Neural cell (in vitro differentiated cells): ENCODE measurements around the gene GPX6. TPM values are rescaled to one million over a fixed set of nuclear protein-coding genes. Genes with fewer than 3 reads are reported as not detected.
A peak's percentile ranks its signal among the peaks of the same experiment; 100 is the strongest.

Source experiments
- H2AFZ ChIP-seq: fragments of 200-600, 300-800 bp; sonication (generic), shearing (Covaris generic); 2 replicates; pipeline ENCODE4 v1.6.0; 2014; ENCODE audit warnings: low read depth, mild to moderate bottlenecking, antibody characterized with exemption, low read length, moderate library complexity
- H3F3A ChIP-seq: fragments of 200-600 bp; shearing (Covaris generic); 2 replicates; pipeline ENCODE4 v1.6.1; 2016; ENCODE audit warnings: mild to moderate bottlenecking, moderate library complexity, mixed read lengths, antibody characterized with exemption, low read length; ENCODE audit not compliant: insufficient read depth, poor library complexity, severe bottlenecking
- H3K27ac ChIP-seq: fragments of 200-600, 300-800 bp; sonication (generic), shearing (Covaris generic); 2 replicates; pipeline ENCODE4 v1.5.1; 2014; ENCODE audit warnings: mild to moderate bottlenecking, low read length, moderate library complexity
- H3K27me3 ChIP-seq: fragments of 300-800, 200-600 bp; sonication (generic), shearing (Covaris generic); 2 replicates; pipeline ENCODE4 v1.6.0; 2014; ENCODE audit warnings: mild to moderate bottlenecking, low read depth, low read length, moderate library complexity; ENCODE audit not compliant: insufficient read depth
- H3K36me3 ChIP-seq: fragments of 300-800, 200-600 bp; sonication (generic), shearing (Covaris generic); 2 replicates; pipeline ENCODE4 v1.5.1; 2014; ENCODE audit warnings: mild to moderate bottlenecking, antibody characterized with exemption, low read length, moderate library complexity; ENCODE audit not compliant: insufficient read depth
- H3K4me2 ChIP-seq: fragments of 300-800, 200-600 bp; sonication (generic), shearing (Covaris generic); 2 replicates; pipeline ENCODE4 v1.6.0; 2014; ENCODE audit warnings: mild to moderate bottlenecking, low read length
- H3K4me3 ChIP-seq: fragments of 300-800, 200-600 bp; sonication (generic), shearing (Covaris generic); 2 replicates; pipeline ENCODE4 v1.5.1; 2014; ENCODE audit warnings: mild to moderate bottlenecking, low read length, moderate library complexity
- H3K79me2 ChIP-seq: fragments of 200-600 bp; shearing (Covaris generic); replicated peaks from 2 replicates; pipeline ENCODE4 v1.6.0; 2014; ENCODE audit warnings: mild to moderate bottlenecking, low read length, moderate library complexity; ENCODE audit not compliant: insufficient read depth
- H3K9ac ChIP-seq: fragments of 300-800, 200-600 bp; sonication (generic), shearing (Covaris generic); 2 replicates; pipeline ENCODE4 v1.6.1; 2016; ENCODE audit warnings: mild to moderate bottlenecking, low read length, mixed read lengths
- H3K9me2 ChIP-seq: fragments of 200-600 bp; shearing (Covaris generic); 2 replicates; pipeline ENCODE4 v1.6.1; 2016; ENCODE audit warnings: mild to moderate bottlenecking, low read length, mixed read lengths; ENCODE audit not compliant: insufficient read depth
- H3K9me3 ChIP-seq: fragments of 200-600, 300-800 bp; sonication (generic), shearing (Covaris generic); 2 replicates; pipeline ENCODE4 v1.6.1; 2016; ENCODE audit warnings: mild to moderate bottlenecking, mixed run types, low read length, moderate library complexity, mixed read lengths
- H4K20me1 ChIP-seq: fragments of 200-600 bp; shearing (Covaris generic); 2 replicates; pipeline ENCODE4 v1.6.1; 2016; ENCODE audit warnings: mild to moderate bottlenecking, mixed run types; ENCODE audit not compliant: insufficient read depth
- CTCF ChIP-seq: fragments of 450-650 bp; IDR thresholded peaks from 2 replicates; pipeline ENCODE4 v1.5.1; 2014; ENCODE audit warnings: antibody characterized with exemption, mild to moderate bottlenecking, moderate library complexity; ENCODE audit not compliant: poor library complexity, severe bottlenecking
- EP300 ChIP-seq: fragments of 450-650 bp; conservative IDR thresholded peaks from 2 replicates; pipeline ENCODE4 v1.6.1; 2014; ENCODE audit warnings: antibody characterized with exemption, mild to moderate bottlenecking, moderate library complexity; ENCODE audit not compliant: poor library complexity, severe bottlenecking
- EZH2 ChIP-seq: fragments of 200-600, 300-800 bp; shearing (Covaris generic), sonication (generic); IDR thresholded peaks from 2 replicates; pipeline ENCODE4 v1.6.1; 2014; ENCODE audit warnings: antibody characterized with exemption, low read length, borderline replicate concordance, mild to moderate bottlenecking; ENCODE audit not compliant: insufficient read depth, poor library complexity, severe bottlenecking
- MXI1 ChIP-seq: fragments of 450-650 bp; conservative IDR thresholded peaks from 2 replicates; pipeline ENCODE4 v1.6.1; 2014; ENCODE audit warnings: antibody characterized with exemption, mild to moderate bottlenecking; ENCODE audit not compliant: poor library complexity, severe bottlenecking
- POLR2AphosphoS5 ChIP-seq: IDR thresholded peaks from 2 replicates; pipeline ENCODE4 v1.6.1; 2012
- RAD21 ChIP-seq: fragments of 450-650 bp; conservative IDR thresholded peaks from 2 replicates; pipeline ENCODE4 v1.6.1; 2014; ENCODE audit warnings: antibody characterized with exemption, mild to moderate bottlenecking, moderate library complexity
- REST ChIP-seq: IDR thresholded peaks from 2 replicates; pipeline ENCODE4 v1.6.1; 2012; ENCODE audit warnings: borderline replicate concordance
- SMC3 ChIP-seq: fragments of 450-650 bp; conservative IDR thresholded peaks from 2 replicates; pipeline ENCODE4 v1.6.1; 2014; ENCODE audit warnings: antibody characterized with exemption, mild to moderate bottlenecking, moderate library complexity; ENCODE audit not compliant: poor library complexity
- TAF1 ChIP-seq: IDR thresholded peaks from 2 replicates; pipeline ENCODE4 v1.6.1; 2012; ENCODE audit warnings: low read depth
- polyA plus RNA-seq: library from polyadenylated mRNA; depleted of rRNA; stranded (reverse); fragments of >200 nt; gene quantifications from 2 replicates; pipeline ENCODE4 v1.2.3, GENCODE V29; 2014

Gene GPX6
- polyA plus RNA-seq, 1 donor from 2014 or later = not detected

GRCh38 chr6:28558629-28559028 lies 43.0 kb upstream of the GPX6 start:
- H3K36me3 ChIP-seq = no peaks in the 10 kb centered on the region
- H3K27ac ChIP-seq = no peak overlapping the region
- H3K79me2 ChIP-seq = no peaks in the 10 kb centered on the region
- H3K9me2 ChIP-seq = no peaks in the 10 kb centered on the region
- no peak overlapping the region for H3K4me3 ChIP-seq
- H3K9me3 ChIP-seq = no peaks in the 10 kb centered on the region
- H2AFZ ChIP-seq = no peak overlapping the region
- no peak overlapping the region for H3K9ac ChIP-seq
- H3F3A ChIP-seq = no peaks in the 10 kb centered on the region
- no peak overlapping the region for H3K4me2 ChIP-seq
- no peaks in the 10 kb centered on the region for H3K27me3 ChIP-seq
- TF ChIP-seq CTCF = no peak
- no peak for TF ChIP-seq SMC3
- no peak for TF ChIP-seq RAD21
- no peak for TF ChIP-seq MXI1
- no peak for TF ChIP-seq EZH2
- TF ChIP-seq POLR2AphosphoS5 = no peak
- H4K20me1 ChIP-seq = no peaks in the 10 kb centered on the region

GRCh38 chr6:28555136-28555535 lies 39.5 kb upstream of the GPX6 start:
- Histone ChIP-seq H3F3A (no peaks in the 10 kb centered on the region), H3K9ac (no peak overlapping the region), H3K36me3 (no peaks in the 10 kb centered on the region), H3K4me2 (no peak overlapping the region), H3K27ac (no peak overlapping the region), H3K79me2 (no peaks in the 10 kb centered on the region), H3K27me3 (no peaks in the 10 kb centered on the region), H3K9me3 (no peaks in the 10 kb centered on the region), H3K9me2 (no peaks in the 10 kb centered on the region), H2AFZ (no peak overlapping the region), H4K20me1 (no peaks in the 10 kb centered on the region), H3K4me3 (no peak overlapping the region)
- no peak for TF ChIP-seq EZH2

DNA sequence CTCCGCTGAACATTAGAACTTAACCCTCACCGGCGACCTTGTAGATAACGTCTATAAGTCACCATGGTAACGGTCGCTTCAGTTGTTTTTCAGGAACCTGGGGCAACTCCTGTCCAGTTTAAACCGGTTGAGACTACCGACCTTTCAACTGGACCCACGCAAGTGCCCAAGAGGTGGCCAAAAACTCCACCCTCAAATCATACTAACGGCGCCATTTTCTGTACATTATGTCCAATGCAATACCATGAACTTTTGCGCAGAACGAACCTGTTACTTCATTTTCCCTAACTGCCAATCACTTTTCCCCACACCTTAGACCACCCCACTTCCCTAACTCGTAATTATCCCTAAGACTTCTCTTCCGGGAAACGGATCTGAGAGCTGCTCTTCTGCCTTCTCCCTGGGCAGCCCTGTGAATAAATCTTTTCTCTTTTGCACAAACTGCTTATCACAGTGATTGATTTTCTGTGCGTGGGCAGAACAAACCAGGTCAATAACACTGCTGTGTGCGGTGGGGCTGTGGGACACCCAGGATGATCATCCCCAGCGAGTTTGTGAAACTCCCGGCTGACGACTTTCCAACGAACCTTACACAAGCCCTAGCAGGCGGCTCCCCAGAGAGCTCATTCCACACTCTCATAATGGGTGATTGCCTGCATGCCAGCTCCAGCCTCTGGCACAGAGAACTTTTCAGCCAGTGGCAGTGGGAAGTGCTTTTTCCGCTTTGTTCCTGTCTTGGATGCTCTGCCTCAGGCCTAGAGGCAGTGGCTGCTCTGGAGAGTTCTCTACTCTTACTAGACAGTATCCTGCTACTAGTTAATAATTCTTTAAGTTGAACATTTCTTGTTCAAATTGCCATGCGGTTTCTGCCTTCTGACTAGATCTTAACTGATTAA lies 38.6 kb upstream of the GPX6 start:
- H4K20me1 ChIP-seq = no peaks in the 10 kb centered on the region
- H3F3A ChIP-seq = no peaks in the 10 kb centered on the region
- no peak overlapping the region for H3K27ac ChIP-seq
- no peaks in the 10 kb centered on the region for H3K9me2 ChIP-seq
- H3K4me3 ChIP-seq = peak overlapping the region; percentile 26
- no peaks in the 10 kb centered on the region for H3K9me3 ChIP-seq
- no peak for TF ChIP-seq TAF1
- no peaks in the 10 kb centered on the region for H3K27me3 ChIP-seq
- H3K9ac ChIP-seq = no peak overlapping the region
- H2AFZ ChIP-seq = no peak overlapping the region
- H3K4me2 ChIP-seq = no peak overlapping the region
- H3K79me2 ChIP-seq = no peaks in the 10 kb centered on the region
- H3K36me3 ChIP-seq = no peaks in the 10 kb centered on the region

- Histone ChIP-seq H3K36me3 (no peaks in the 10 kb centered on the region), H3K27me3 (no peaks in the 10 kb centered on the region), H3K79me2 (no peaks in the 10 kb centered on the region), H4K20me1 (no peaks in the 10 kb centered on the region), H3K4me3 (peak overlapping the region; percentile 26), H2AFZ (no peak overlapping the region), H3F3A (no peaks in the 10 kb centered on the region), H3K27ac (no peak overlapping the region), H3K4me2 (no peak overlapping the region), H3K9me2 (no peaks in the 10 kb centered on the region), H3K9me3 (no peaks in the 10 kb centered on the region), H3K9ac (no peak overlapping the region)
- no peak for TF ChIP-seq RAD21
- TF ChIP-seq MXI1 = no peak
- TF ChIP-seq EZH2 = no peak
- no peak for TF ChIP-seq CTCF
- no peak for TF ChIP-seq SMC3
- TF ChIP-seq EP300 = no peak
- TF ChIP-seq TAF1 = no peak
- no peak for TF ChIP-seq REST
These were observed 37.9 kb upstream of the GPX6 start for GRCh38 chr6:28553384-28553985.
